NCI-H128 (cell line): ENCODE measurements around the gene CFAP300.
A peak's percentile ranks its signal among the peaks of the same experiment; 100 is the strongest.

Experiments
- DNase-seq: peaks from one replicate; lab custom pipeline; 2025; ENCODE audit not compliant: unreplicated experiment; lab: John Stamatoyannopoulos, UW

Gene CFAP300

GRCh38 chr11:102047305-102047924, at the start of gene CFAP300:
Gene CFAP300, plus strand, starts transcription at chr11:102047437. Its CDS starts 34 bp downstream, at chr11:102047471.
- DNase-seq = peak; percentile 84

DNA sequence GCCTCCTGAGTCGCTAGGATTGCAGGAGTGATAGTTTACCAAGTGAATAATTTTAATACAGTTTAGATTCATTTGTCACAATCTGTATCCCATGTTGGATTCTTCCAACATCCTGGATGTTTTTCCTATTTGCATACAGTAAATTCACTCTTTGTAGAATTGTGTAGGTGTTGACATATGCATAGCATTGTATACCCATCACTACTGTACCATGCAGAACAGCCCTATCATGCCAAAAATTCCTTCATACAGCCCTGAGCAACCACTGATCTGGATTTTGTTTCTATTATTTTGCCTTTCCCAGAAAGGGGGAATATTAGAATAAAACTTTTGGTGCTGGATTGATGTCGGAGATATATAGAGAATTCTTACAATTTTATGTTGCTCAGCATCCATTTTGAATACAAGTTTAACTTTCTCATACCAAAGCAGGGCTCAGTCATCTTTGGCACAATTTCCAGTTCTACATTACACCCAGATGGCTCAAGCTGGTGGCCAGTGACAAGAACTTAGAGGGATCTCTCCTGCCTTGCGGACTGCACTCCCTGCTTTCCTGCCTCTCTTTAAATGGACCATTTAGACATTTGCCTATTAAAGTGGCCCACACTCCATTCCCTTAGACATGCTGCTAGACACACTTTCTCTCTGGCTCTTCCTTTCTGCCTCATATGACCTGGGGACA, 45.4 kb upstream of the CFAP300 start:
- no peak for DNase-seq

- no peak for DNase-seq
Observed at GRCh38 chr11:102004220-102004619, 43.0 kb upstream of the CFAP300 start.

- no peak for DNase-seq
Observed at GRCh38 chr11:102005306-102005705, 41.9 kb upstream of the CFAP300 start.

- no peak for DNase-seq
Observed at GRCh38 chr11:102006835-102007566, 40.2 kb upstream of the CFAP300 start.

DNA sequence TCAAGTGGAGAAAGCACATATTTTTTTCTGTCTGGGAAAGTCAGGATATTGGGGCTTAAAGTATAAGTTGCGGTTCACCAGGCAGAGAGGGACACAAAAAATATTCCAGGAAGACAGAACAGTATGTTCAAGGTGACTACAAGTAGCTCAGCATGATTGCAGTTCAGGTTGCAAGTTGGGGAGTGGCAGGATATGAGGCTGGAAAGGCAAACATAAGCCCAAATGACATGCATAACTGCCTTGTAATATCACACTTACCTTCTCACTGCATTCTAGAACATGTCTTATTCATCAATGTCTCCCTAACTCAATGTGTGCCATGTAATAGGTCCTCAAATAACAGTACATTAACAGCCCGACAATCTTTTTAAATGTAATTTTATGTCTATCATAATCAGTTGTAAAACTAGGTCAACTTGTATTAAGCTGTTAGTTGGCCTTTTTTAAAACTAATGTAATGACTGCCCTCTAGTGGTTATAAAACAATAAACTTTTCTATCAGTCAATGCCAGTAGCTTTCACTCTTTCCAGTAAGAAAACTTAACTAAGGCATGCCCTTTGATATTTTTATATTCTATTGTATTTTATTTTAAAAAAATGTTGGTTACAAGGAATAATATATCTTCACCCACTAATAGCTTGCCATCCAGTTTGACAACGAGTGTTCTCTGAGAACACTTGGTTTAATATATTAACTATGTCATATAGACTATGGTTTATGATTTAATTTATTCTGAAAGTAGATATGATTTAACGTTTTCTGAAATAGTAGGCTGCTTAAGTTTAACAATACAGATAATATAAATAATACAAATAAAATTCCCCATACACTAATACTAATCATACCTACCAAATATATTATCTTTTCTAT, 39.4 kb upstream of the CFAP300 start:
- DNase-seq = peak; percentile 29

DNA sequence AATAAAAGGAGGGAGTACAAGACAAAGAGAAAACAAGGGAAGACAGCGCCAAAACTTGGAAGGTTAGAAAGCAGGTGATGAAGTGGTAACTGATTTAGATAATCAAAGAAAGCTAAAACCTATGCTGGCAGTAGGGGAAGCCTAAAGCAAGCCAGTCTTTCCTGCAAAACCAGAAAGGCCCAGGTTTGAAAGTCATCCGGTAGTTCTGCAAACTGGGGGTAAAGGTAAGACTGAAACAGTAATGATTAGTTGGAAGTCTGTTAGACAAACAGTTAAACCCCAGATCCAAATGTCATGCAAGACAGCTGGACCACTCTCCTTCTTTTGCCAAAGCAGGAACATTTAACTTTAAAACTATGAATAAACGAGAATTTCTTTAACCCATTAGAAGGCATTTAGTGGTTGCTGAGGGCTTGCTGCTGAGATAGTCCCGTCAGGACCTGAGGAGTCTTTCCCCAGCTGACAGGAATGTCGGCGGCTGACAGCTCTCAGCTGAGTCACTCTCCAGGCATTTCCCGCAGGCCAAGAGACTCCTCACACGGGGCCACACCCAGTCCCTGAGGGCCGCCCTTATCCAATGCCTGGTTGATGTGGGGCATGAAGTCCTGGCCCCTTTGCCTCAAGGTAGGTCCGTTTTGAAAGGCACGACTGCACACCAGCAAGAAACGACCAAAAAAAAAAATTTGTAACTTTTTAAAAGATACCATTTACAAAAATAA, 36.3 kb upstream of the CFAP300 start:
- DNase-seq = no peak

DNA sequence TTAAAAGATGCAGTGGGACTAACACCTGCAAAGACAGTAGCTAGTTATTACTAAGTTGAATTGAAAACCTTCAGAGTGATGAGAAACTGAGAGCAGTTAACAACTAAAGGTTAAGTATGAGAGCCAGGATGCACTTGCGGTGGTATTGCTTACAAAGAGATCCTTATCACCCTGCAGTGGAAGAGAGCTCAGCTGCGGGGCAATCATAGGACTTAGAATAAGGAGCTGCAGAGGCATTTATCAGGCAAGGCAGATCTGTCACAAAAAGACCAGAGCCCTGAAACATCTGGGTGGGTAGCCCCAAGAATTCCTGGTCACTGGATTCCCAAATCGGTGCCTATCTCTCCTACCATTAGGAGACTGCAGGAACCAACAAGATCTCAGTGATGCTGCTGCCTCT, 34.3 kb upstream of the CFAP300 start:
- DNase-seq = no peak

- DNase-seq = no peak
Observed at GRCh38 chr11:102014756-102015155, 32.5 kb upstream of the CFAP300 start.

- no peak for DNase-seq
Observed at GRCh38 chr11:102017026-102017425, 30.2 kb upstream of the CFAP300 start.

- DNase-seq = no peak
Observed at GRCh38 chr11:102026217-102026616, 21.0 kb upstream of the CFAP300 start.

DNA sequence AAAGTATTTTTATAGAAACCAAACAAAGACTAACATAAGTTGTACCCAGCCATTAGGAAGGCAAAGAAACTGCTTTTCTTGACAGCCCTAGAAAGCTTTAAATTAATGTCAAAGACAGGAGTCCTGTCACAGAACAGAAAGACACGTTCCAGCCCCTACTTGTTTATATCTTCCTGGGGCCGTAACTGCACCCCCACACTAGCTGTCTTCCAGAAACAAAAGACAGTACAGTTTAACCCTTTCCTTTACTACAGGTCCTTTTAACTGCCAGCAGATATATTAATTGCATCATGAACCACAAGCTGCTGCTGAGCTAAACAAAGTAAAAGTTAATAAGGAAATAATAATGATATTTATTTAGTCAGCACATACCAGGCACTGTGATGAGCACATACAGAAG, 20.3 kb upstream of the CFAP300 start:
- DNase-seq = no peak

DNA sequence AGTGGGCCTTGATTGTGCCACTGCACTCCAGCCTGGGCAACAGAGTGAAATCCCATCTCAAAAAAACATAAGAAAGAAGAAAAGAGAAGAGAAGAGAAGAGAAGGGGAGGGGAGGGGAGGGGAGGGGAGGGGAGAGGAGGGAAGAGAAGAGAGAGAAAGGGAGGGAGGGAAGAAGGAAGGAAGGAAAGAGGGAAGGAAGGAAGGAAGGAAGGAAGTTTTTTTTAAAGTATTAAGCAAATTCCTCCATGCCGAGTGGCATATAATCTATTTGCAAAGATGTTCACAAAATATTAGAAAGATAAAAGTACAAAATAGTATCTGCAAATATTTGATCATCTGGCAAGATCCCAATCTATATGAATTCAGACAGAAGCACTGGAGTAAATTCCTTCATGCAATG, 10.5 kb upstream of the CFAP300 start:
- DNase-seq = no peak

DNA sequence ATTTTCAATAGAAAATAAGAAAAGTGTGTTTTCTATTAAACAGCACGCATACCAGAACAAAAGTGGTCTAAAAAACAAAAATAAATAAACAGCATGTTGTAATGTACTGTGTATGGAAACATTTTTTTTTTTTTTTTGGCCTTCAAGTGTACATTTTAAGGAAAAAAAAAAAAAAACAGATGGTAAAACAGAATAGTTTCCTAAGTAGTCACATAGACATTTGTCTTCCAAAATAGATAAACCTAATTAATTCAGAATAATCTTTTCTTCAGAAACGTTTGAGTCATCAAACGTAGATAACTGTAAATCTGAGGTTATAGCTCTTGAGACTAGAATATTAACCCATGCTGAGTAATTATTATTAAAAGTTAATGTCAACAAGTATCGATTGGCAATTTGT, 396 bp upstream of the CFAP300 start:
- DNase-seq = no peak

DNA sequence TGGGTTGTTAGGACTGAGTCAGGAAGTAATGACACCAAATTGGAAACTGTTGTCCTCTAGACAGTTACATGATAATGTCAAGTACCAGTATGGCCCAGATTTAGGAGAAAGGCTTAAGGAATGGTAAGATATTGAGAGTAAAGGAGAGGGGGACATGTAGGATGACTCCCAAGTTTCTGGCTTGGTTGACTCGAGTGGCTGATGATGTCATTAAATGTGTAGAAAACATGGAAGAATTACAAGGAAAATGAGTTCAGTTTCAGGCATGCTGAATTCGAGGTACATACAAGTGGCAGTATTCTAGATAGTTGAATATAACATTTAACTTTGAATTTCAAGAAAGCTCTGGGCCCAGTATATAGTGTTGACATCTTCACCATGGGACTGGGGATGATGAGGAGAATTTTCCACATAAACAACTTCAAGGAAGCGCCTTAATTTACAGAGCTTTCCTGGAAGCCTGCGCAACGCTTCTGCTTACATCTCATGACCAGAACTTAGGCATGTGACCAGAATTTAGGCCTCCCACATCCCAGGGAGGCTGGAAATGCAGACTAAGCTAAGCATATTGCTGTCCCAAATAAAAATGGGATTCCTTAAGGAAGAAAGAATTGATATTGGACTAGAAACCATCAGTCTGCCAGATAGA, 3.8 kb downstream of the CFAP300 start:
- DNase-seq = no peak

DNA sequence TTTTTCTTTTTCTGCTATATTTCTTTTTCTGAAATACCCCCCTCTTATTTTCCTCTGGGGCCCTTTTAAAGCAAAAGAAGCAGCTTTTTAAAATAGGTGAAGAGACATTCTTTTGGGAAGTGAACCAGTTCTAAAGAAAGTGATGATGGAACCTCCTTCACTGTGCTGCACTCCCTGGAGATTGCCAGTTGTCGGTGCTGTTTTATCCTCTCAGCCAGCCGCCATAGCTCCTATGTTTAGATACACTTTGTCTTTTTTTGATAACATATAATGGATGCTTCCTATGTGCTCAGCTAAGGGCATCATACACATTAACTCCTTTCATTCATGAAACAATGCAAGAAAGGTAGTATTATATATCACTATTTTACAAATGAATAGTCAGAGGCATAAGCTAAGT, 14.0 kb downstream of the CFAP300 start:
- no peak for DNase-seq

DNA sequence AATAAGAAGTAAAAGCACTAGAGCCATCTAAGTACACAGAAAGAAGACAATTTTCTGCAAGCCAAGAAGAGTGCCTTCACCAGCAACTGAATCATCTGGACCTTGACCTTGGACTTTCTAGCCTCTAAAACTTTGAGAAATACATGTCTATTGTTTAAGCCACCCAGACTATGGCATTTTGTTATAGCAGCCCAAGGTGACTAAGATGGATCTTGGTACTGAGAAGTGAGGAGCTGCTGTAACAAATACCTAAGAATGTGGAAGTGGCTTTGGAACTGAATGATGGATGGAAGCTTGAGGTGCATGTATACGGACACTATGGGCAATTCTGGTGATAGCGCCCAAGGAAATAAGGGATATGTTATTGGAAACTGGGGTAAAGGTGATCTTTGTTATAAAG, 14.9 kb downstream of the CFAP300 start:
- no peak for DNase-seq

DNA sequence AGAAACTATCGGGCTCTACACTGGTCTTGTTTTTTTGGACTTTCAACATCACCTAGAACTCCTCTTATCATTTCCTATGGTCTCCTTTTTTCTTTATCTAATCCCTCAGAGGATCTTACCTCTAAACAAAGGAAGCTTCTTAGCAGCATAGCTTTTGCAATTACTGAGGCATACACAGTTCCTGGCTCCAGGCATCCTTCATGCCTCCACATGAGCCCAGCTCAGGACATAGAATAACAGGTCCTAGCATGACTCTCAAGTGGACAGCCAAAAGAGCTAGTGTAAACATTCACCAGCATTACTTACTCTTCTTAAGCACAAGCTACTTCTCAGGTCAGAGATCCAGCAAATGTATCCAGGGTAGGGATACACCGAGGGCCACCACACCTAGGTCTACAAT, 17.1 kb downstream of the CFAP300 start:
- DNase-seq = no peak

GRCh38 chr11:102070766-102071165, 23.5 kb downstream of the CFAP300 start:
- DNase-seq = no peak
